RWPE1 (cell line): ENCODE results near the gene AP4S1.

Experiments
- CTCF ChIA-PET: fragments of 350-600 bp; sonication (Branson Sonifier 250); formaldehyde crosslinking; extraction: SDS; loops from one replicate; lab custom pipeline; 2021; lab: Yijun Ruan, JAX
- POLR2A ChIA-PET: fragments of 400-600 bp; formaldehyde crosslinking; extraction: SDS; loops from one replicate; lab custom pipeline; 2020; ENCODE audit warnings: antibody characterized with exemption; ENCODE audit not compliant: low non-redundant PET; lab: Yijun Ruan, JAX
- DNase-seq: peaks from one replicate; pipeline ENCODE4 v3.0.0; 2012; ENCODE audit warnings: low spot score
- H3K27ac ChIP-seq: fragments of 450-650 bp; 2 replicates; pipeline ENCODE4 v1.5.1; 2017
- TF ChIP-seq, protein P1 (sequence below): fragments of 450-650 bp; conservative IDR thresholded peaks from 2 replicates; pipeline ENCODE4 v1.5.1; 2017; ENCODE audit warnings: low read depth, mild to moderate bottlenecking

The AP4S1 gene

DNA sequence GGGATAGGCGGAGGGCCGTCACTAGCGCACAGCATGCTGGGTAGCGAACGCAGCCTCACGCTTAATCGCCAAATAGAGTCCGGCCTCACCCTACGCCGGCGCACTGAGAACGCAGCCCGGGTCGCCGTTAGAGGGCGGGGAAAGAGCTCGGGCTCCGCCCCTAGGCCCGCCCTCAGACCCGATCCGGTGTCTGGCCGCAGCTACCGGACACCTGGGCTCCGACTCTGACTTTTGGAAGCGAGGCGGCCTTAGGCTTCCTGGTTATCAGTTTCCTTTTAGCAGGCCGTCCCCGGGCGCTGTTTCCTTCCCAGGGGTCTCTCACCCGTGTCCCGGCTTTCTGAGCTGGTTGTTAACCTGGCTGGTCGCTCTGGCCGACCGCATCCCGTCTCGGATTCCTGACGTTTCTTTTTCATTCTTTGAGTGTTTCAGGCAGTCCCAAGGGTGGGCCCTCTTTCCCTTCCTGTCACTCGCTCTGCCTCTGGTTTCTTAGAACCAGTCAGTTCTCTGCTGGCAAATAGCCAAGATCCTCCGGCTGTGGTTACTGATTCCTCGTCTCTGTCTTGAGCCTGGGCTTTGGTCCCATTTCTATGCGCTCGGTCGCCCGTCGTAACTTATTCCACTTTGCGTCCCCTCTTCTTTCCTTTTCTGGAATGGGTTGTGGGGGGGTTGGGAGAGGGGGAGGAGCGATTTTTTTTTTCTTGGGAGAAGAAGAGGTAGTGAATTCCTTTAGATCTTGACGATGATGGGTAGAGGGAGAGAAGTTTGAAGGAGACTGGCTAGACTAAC lies 1.2 kb downstream of the AP4S1 start:
- TF ChIP-seq, protein P1, sequence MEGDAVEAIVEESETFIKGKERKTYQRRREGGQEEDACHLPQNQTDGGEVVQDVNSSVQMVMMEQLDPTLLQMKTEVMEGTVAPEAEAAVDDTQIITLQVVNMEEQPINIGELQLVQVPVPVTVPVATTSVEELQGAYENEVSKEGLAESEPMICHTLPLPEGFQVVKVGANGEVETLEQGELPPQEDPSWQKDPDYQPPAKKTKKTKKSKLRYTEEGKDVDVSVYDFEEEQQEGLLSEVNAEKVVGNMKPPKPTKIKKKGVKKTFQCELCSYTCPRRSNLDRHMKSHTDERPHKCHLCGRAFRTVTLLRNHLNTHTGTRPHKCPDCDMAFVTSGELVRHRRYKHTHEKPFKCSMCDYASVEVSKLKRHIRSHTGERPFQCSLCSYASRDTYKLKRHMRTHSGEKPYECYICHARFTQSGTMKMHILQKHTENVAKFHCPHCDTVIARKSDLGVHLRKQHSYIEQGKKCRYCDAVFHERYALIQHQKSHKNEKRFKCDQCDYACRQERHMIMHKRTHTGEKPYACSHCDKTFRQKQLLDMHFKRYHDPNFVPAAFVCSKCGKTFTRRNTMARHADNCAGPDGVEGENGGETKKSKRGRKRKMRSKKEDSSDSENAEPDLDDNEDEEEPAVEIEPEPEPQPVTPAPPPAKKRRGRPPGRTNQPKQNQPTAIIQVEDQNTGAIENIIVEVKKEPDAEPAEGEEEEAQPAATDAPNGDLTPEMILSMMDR: no peak

GRCh38 chr14:31027847-31028246 lies 2.4 kb downstream of the AP4S1 start:
- DNase-seq: no peak
- peak overlapping the region; percentile 99 for H3K27ac ChIP-seq
- ChIA-PET CTCF (interaction anchor here (0.6 kb wide), 2 partner anchors 50 to 190 kb away, joined by 3 to 4 read pairs; no protein-coding TSS in a partner anchor), POLR2A (no interaction called here)
- TF ChIP-seq, protein P1: no peak

More for the DNA sequence above, 1.2 kb downstream of the AP4S1 start:
- peak; percentile 95 for DNase-seq
- H3K27ac ChIP-seq: peak overlapping the region; percentile 99
- ChIA-PET CTCF (interaction anchor here (0.8 to 1.0 kb wide), 2 partner anchors 34 to 56 kb away, joined by 3 read pairs; no protein-coding TSS in a partner anchor), POLR2A (interaction anchor here (0.5 to 1.0 kb wide), 7 partner anchors 11 to 394 kb away, joined by 3 to 9 read pairs (median 4); partner anchors contain the start of gene HEATR5A)

- POLR2A ChIA-PET: interaction anchor here (0.6 kb wide), 1 partner anchor 1002 kb away, joined by 6 read pairs; no protein-coding TSS in a partner anchor
- DNase-seq: no peak
- H3K27ac ChIP-seq: no peak overlapping the region
- CTCF ChIA-PET: no interaction called here
- TF ChIP-seq, protein P1: no peak
Observed at GRCh38 chr14:31029016-31029970, 3.8 kb downstream of the AP4S1 start.

GRCh38 chr14:31030469-31030868 lies 5.0 kb downstream of the AP4S1 start:
- POLR2A ChIA-PET: no interaction called here
- DNase-seq: no peak

GRCh38 chr14:31036552-31036951 lies 11.1 kb downstream of the AP4S1 start:
- H3K27ac ChIP-seq: no peak overlapping the region
- ChIA-PET POLR2A (no interaction called here), CTCF (no interaction called here)
- TF ChIP-seq, protein P1: no peak
- no peak for DNase-seq

More at GRCh38 chr14:31030469-31030868, 5.0 kb downstream of the AP4S1 start:
- TF ChIP-seq, protein P1: no peak
- H3K27ac ChIP-seq: no peak overlapping the region
- CTCF ChIA-PET: interaction anchor here (0.6 kb wide), 1 partner anchor 11 kb away, joined by 3 read pairs; no protein-coding TSS in a partner anchor
